GM12878 (cell line): ENCODE data around the gene MUSK. TPM values are rescaled to one million over a fixed set of nuclear protein-coding genes. Genes with fewer than 3 reads are reported as not detected.

Source experiments
- ATAC-seq: fragments of 200-7000 bp; cut with Tn5 transposase; 3 replicates; pipeline ENCODE4 v1.9.1; 2020; ENCODE audit warnings: mild to moderate bottlenecking, moderate library complexity
- BruUV-seq: library from RNA; stranded (reverse); fragments of 400-500 nt; replicated peaks from 2 replicates; lab custom pipeline; 2021; lab: Mats Ljungman, UMichigan
- CTCF ChIA-PET: fragments of 300-600 bp; sonication (Branson Sonifier 250); formaldehyde crosslinking; extraction: SDS; loops from one replicate; lab custom pipeline; 2021; ENCODE audit warnings: inconsistent platforms; lab: Yijun Ruan, JAX
- POLR2A ChIA-PET: fragments of 350-600 bp; formaldehyde crosslinking; extraction: SDS; loops from one replicate; lab custom pipeline; 2021; ENCODE audit warnings: inconsistent platforms; lab: Charles Lee
- RAD21 ChIA-PET: fragments of 300-600 bp; sonication (Branson Sonifier 250); formaldehyde crosslinking; loops from one replicate; lab custom pipeline; 2023; ENCODE audit warnings: antibody characterized with exemption; ENCODE audit not compliant: unreplicated experiment; lab: Charles Lee
- SMC1A ChIA-PET: fragments of 300-600 bp; sonication (Branson Sonifier 250); formaldehyde crosslinking; loops from one replicate; lab custom pipeline; 2023; ENCODE audit not compliant: unreplicated experiment, uncharacterized antibody; lab: Charles Lee
- DNase-seq: peaks from one replicate; pipeline ENCODE4 v3.0.0-alpha.2; 2011; ENCODE audit warnings: low read depth, low spot score
- FAIRE-seq: peaks from 3 replicates; lab custom pipeline; 2011; peaks lifted over from hg19 to GRCh38; lab: Jason Lieb, UNC
- H2AFZ ChIP-seq: 2 replicates; pipeline ENCODE4 v1.6.0; 2011; ENCODE audit warnings: low read depth, low read length, control low read depth; ENCODE audit not compliant: control insufficient read depth
- H3K27ac ChIP-seq: 2 replicates; pipeline ENCODE4 v1.5.1; 2011; ENCODE audit warnings: control low read depth; ENCODE audit not compliant: control insufficient read depth, insufficient read depth
- H3K27me3 ChIP-seq, 2 experiments: replicated peaks in 1 of 2; 2 replicates each; pipeline versions ENCODE4 v1.6.0 to v1.6.1; 2011; ENCODE audit warnings: low read length in 1 of 2; ENCODE audit not compliant: control insufficient read depth in 2 of 2, insufficient read depth in 2 of 2
- H3K36me3 ChIP-seq, 2 experiments: 2 replicates each; pipeline ENCODE4 v1.5.1; 2011; ENCODE audit warnings: low read length in 1 of 2; ENCODE audit not compliant: control insufficient read depth in 2 of 2, insufficient read depth in 2 of 2
- H3K4me1 ChIP-seq: 2 replicates; pipeline ENCODE4 v1.6.1; 2011; ENCODE audit warnings: mild to moderate bottlenecking, low read length, moderate library complexity, mixed read lengths; ENCODE audit not compliant: control insufficient read depth, insufficient read depth
- H3K4me2 ChIP-seq: 2 replicates; pipeline ENCODE4 v1.6.0; 2011; ENCODE audit warnings: control low read depth; ENCODE audit not compliant: control insufficient read depth, insufficient read depth
- H3K4me3 ChIP-seq: fragments of 200-600 bp; sonication (generic); 2 replicates; pipeline ENCODE4 v1.5.1; 2016
- H3K79me2 ChIP-seq: 2 replicates; pipeline ENCODE4 v1.6.0; 2011; ENCODE audit warnings: low read length; ENCODE audit not compliant: control insufficient read depth, insufficient read depth
- H3K9ac ChIP-seq: 2 replicates; pipeline ENCODE4 v1.8.0; 2011; ENCODE audit warnings: low read length, control low read depth, mixed read lengths; ENCODE audit not compliant: control insufficient read depth, insufficient read depth
- H3K9me3 ChIP-seq: replicated peaks from 3 replicates; pipeline ENCODE4 v1.5.1; 2011; ENCODE audit warnings: mild to moderate bottlenecking, low read length; ENCODE audit not compliant: control insufficient read depth, insufficient read depth
- H4K20me1 ChIP-seq: 2 replicates; pipeline ENCODE4 v1.6.0; 2011; ENCODE audit not compliant: control insufficient read depth, insufficient read depth
- EP300 ChIP-seq, 2 experiments: fragments of 150-350 bp in 1 of 2; IDR thresholded peaks; 2 replicates each; pipeline ENCODE4 v1.6.1; 2011 to 2012; ENCODE audit warnings: low read depth in 2 of 2, low read length in 2 of 2, borderline replicate concordance in 1 of 2, improper control_type of control experiment in 1 of 2, inconsistent platforms in 1 of 2; ENCODE audit not compliant: control insufficient read depth in 1 of 2
- NFYA ChIP-seq: IDR thresholded peaks from 2 replicates; pipeline ENCODE4 v1.6.1; 2011; ENCODE audit warnings: low read depth, mild to moderate bottlenecking, low read length, improper control_type of control experiment, borderline replicate concordance
- NR2C1 ChIP-seq: fragments of 450-650 bp; IDR thresholded peaks from 2 replicates; pipeline ENCODE4 v1.6.1; 2017; ENCODE audit warnings: antibody characterized with exemption, mild to moderate bottlenecking, moderate library complexity
- POLR2A ChIP-seq: IDR thresholded peaks from 2 replicates; pipeline ENCODE4 v1.6.1; 2011; ENCODE audit warnings: low read depth, mild to moderate bottlenecking, low read length
- SREBF1 ChIP-seq: IDR thresholded peaks from 2 replicates; pipeline ENCODE4 v1.6.1; 2012; ENCODE audit warnings: mild to moderate bottlenecking, low read length
- STAT1 ChIP-seq: fragments of 450-650 bp; conservative IDR thresholded peaks from 2 replicates; pipeline ENCODE4 v1.6.1; 2014; ENCODE audit warnings: antibody characterized with exemption, mild to moderate bottlenecking
- TCF3 ChIP-seq: IDR thresholded peaks from 2 replicates; pipeline ENCODE4 v1.6.1; 2012; ENCODE audit warnings: low read depth, mild to moderate bottlenecking, low read length, borderline replicate concordance; ENCODE audit not compliant: insufficient read depth
- WRNIP1 ChIP-seq: IDR thresholded peaks from 2 replicates; pipeline ENCODE4 v1.6.1; 2011; ENCODE audit warnings: low read depth, low read length, improper control_type of control experiment, borderline replicate concordance
- ZNF687 ChIP-seq: fragments of 450-650 bp; IDR thresholded peaks from 2 replicates; pipeline ENCODE4 v1.6.1; 2017; ENCODE audit warnings: mild to moderate bottlenecking, moderate library complexity
- WGBS: methylation state at CpG from one replicate; pipeline ENCODE4 v1.1.6; 2016; ENCODE audit warnings: low lambda C conversion rate; ENCODE audit not compliant: insufficient replicate concordance, insufficient coverage; ENCODE audit errors: missing lambda C conversion rate; 5-methylcytosine and 5-hydroxymethylcytosine counted together
- in situ Hi-C: fragments of 300-500 bp; cut with MboI; formaldehyde crosslinking; loops from 9 replicates; pipeline ENCODE4 v1.14.3; 2018; ENCODE audit warnings: mixed read lengths
- intact Hi-C: fragments of 100-400 bp; cut with micrococcal nuclease; formaldehyde crosslinking; loops from one replicate; pipeline ENCODE4 v1.14.2; 2022; ENCODE audit not compliant: unreplicated experiment
- polyA plus RNA-seq, 11 experiments: library from polyadenylated mRNA; depleted of rRNA in 4 of 11; unstranded in 6 of 11; stranded (reverse) in 5 of 11; fragments of >200 nt; fragmentation: Nextera tagmentation in 4 of 11; fragmentation: Illumina TruSeq in 1 of 11; extraction: Ambion mirVana in 4 of 11; extraction: Trizol in 1 of 11; gene quantifications; 1 replicate in 1 of 11; 2 replicates in 10 of 11; pipeline versions ENCODE4 v1.2.1 to v1.2.3, GENCODE V29; 2011 to 2016; ENCODE audit warnings: inconsistent platforms in 2 of 11, missing spikeins in 2 of 11, low read depth in 1 of 11
- total RNA-seq, 4 experiments: library from RNA; depleted of rRNA in 3 of 4; stranded (reverse); fragments of >200 nt in 3 of 4; fragmentation: Illumina TruSeq in 1 of 4; extraction: Trizol in 1 of 4; gene quantifications; 2 replicates each; pipeline versions ENCODE4 v1.2.1 to v1.2.3, GENCODE V29; 2013 to 2021
- TF ChIP-seq, protein P1 (sequence below): IDR thresholded peaks from 2 replicates; pipeline ENCODE4 v1.6.1; 2012; ENCODE audit warnings: low read length, inconsistent platforms

The MUSK gene
- total and polyA plus RNA-seq, 10 of the 15 experiments (the other 5 are each of a cell fraction or from before 2014, with no cell fraction given), result 0.04 to 0.19 (median 0.10) TPM; not detected in 5

DNA sequence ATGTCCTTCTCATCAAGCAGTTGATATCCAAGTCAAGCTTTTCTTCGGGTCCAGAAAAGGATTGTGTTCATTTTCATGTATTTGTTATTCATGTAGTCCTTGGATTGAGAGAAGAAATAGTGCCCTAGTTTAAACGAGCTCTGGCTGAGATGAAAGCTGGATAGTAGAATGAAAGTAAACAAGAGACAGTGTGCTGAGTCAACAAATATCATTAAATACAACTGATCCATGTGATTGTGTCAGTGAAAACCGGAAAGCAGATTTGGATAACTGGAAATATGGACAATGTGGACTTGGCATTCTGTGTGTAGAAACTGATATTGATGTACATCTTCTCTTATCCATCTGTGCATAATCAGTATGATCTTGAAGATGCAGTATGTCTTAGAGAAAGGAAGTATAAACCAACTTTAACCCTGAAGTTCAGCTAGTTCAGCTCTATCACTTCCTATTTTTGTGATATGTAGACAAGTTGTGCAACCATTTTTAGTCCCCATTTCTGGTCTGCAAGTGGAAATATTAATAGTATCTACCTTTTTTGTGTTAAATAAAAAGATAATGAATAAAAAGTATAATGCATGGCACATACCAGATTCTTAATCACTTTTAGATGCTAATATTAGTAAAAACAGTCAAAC lies 4.4 kb downstream of the MUSK start:
- TF ChIP-seq NFYA (no peak), ZNF687 (no peak), TCF3 (no peak), NR2C1 (no peak), EP300 (IDR thresholded peaks at IDR 0.05; ENCODE audit: borderline replicate concordance in 1 of 2, control insufficient read depth in 1 of 2, low read depth in 2 of 2, low read length in 2 of 2) (no peak), POLR2A (no peak), STAT1 (no peak), WRNIP1 (no peak), SREBF1 (no peak)
- TF ChIP-seq, protein P1, sequence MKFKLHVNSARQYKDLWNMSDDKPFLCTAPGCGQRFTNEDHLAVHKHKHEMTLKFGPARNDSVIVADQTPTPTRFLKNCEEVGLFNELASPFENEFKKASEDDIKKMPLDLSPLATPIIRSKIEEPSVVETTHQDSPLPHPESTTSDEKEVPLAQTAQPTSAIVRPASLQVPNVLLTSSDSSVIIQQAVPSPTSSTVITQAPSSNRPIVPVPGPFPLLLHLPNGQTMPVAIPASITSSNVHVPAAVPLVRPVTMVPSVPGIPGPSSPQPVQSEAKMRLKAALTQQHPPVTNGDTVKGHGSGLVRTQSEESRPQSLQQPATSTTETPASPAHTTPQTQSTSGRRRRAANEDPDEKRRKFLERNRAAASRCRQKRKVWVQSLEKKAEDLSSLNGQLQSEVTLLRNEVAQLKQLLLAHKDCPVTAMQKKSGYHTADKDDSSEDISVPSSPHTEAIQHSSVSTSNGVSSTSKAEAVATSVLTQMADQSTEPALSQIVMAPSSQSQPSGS, result no peak
- TF ChIP-seq, all 136 proteins: peak for 0
- no peaks in the 10 kb centered on the region for H3K36me3 ChIP-seq
- H3K9me3 ChIP-seq, result no peaks in the 10 kb centered on the region
- ChIA-PET RAD21 (interaction anchor here (0.9 kb wide), 1 partner anchor 72 kb away, joined by 3 read pairs; no protein-coding TSS in a partner anchor), CTCF (interaction anchor here (1.4 to 1.9 kb wide), 3 partner anchors 9 to 16 kb away, joined by 4 to 5 read pairs (median 4); no protein-coding TSS in a partner anchor), POLR2A (no interaction called here), SMC1A (interaction anchor here (0.8 to 2.2 kb wide), 4 partner anchors 11 to 29 kb away, joined by 3 to 6 read pairs (median 4); no protein-coding TSS in a partner anchor)
- FAIRE-seq, result no peak
- H3K27ac ChIP-seq, result no peak overlapping the region
- in situ Hi-C loops (no loop called here), intact Hi-C loops (no loop called here)
- DNase-seq, result no peak
- no peak overlapping the region for H2AFZ ChIP-seq
- 1% methylated on average over 3 of the region's 3 CpGs for WGBS
- no peaks in the 10 kb centered on the region for H3K4me1 ChIP-seq
- no peak overlapping the region for H3K9ac ChIP-seq
- no peaks in the 10 kb centered on the region for H4K20me1 ChIP-seq
- H3K4me3 ChIP-seq, result no peak overlapping the region
- H3K27me3 ChIP-seq, result no peaks in the 10 kb centered on the region
- no peak for ATAC-seq
- no peaks in the 10 kb centered on the region for H3K79me2 ChIP-seq
- H3K4me2 ChIP-seq, result no peak overlapping the region
- no TSS peak for BruUV-seq
